ENCODE data around the gene KCNC3. TPM values are rescaled to one million over a fixed set of nuclear protein-coding genes. Genes with fewer than 3 reads are reported as not detected.
A peak's percentile ranks its signal among the peaks of the same experiment; 100 is the strongest.

KCNC3 gene
- total and polyA plus RNA-seq, 12 donors, result 0.17 to 7.3 (median 1.4) TPM

GRCh38 chr19:50318438-50318837 is 10.7 kb downstream of the KCNC3 start:
- H3K27ac ChIP-seq, result no peak overlapping the region
- H3K27me3 ChIP-seq, result peaks cover 13% of the 10 kb centered on the region
- H3K36me3 ChIP-seq (replicated peaks in 1 of 2), result no peaks in the 10 kb centered on the region
- no peak overlapping the region for H3K4me3 ChIP-seq
- TF ChIP-seq CTCF (IDR thresholded peaks at IDR 0.05) (no peak), POLR2A (IDR thresholded peaks at IDR 0.05) (no peak)
- intact Hi-C loops (cut with DNase I), result no loop called here
- DNase-seq, result no peak
- no peaks in the 10 kb centered on the region for H3K4me1 ChIP-seq (replicated peaks in 1 of 2)
- WGBS, 4 donors, result 76 to 86% (median 83%) methylated on average over 8 of the region's 8 CpGs
- no peaks in the 10 kb centered on the region for H3K9me3 ChIP-seq (replicated peaks in 1 of 3)

- 53 to 75% (median 66%) methylated on average over 4 of the region's 4 CpGs for WGBS, 4 donors
- H3K9me3 ChIP-seq (replicated peaks in 1 of 3), result no peaks in the 10 kb centered on the region
- no peak for TF ChIP-seq POLR2A (IDR thresholded peaks at IDR 0.05)
- TF ChIP-seq CTCF (IDR thresholded peaks at IDR 0.05), result no peak
- peaks cover 26% of the 10 kb centered on the region for H3K27me3 ChIP-seq
- no peak overlapping the region for H3K4me3 ChIP-seq
- H3K4me1 ChIP-seq (replicated peaks in 1 of 2), result no peaks in the 10 kb centered on the region
- intact Hi-C loops (cut with DNase I), result no loop called here
- peak in 1 of 7 donors; percentile 9 for DNase-seq
- no peaks in the 10 kb centered on the region for H3K36me3 ChIP-seq (replicated peaks in 1 of 2)
- no peak overlapping the region for H3K27ac ChIP-seq
These were observed 12.1 kb downstream of the KCNC3 start for GRCh38 chr19:50317115-50317514.

- Histone ChIP-seq H3K4me1 (replicated peaks in 1 of 2) (no peaks in the 10 kb centered on the region), H3K27ac (no peak overlapping the region), H3K4me3 (no peak overlapping the region), H3K36me3 (replicated peaks in 1 of 2) (no peaks in the 10 kb centered on the region), H3K27me3 (peaks cover 26% of the 10 kb centered on the region), H3K9me3 (replicated peaks in 1 of 3) (no peaks in the 10 kb centered on the region)
- peak in 1 of 7 donors; percentile 12 for DNase-seq
- TF ChIP-seq CTCF (IDR thresholded peaks at IDR 0.05) (no peak), POLR2A (IDR thresholded peaks at IDR 0.05) (no peak)
- intact Hi-C loops (cut with DNase I), result no loop called here
- WGBS, 4 donors, result 0 to 3% (median 1%) methylated on average over 7 to 18 of the region's 18 CpGs
These were observed 13.3 kb downstream of the KCNC3 start for GRCh38 chr19:50315773-50316448.

- Histone ChIP-seq H3K27ac (no peak overlapping the region), H3K9me3 (replicated peaks in 1 of 3) (no peaks in the 10 kb centered on the region), H3K36me3 (replicated peaks in 1 of 2) (no peaks in the 10 kb centered on the region), H3K4me1 (replicated peaks in 1 of 2) (no peaks in the 10 kb centered on the region), H3K27me3 (peaks cover 26% of the 10 kb centered on the region), H3K4me3 (no peak overlapping the region)
- TF ChIP-seq CTCF (IDR thresholded peaks at IDR 0.05) (no peak), POLR2A (IDR thresholded peaks at IDR 0.05) (no peak)
- intact Hi-C loops (cut with DNase I), result no loop called here
- DNase-seq, result peak in 1 of 7 donors; percentile 12
- WGBS, 4 donors, result 1 to 3% (median 2%) methylated on average over 22 to 40 of the region's 40 CpGs
These were observed 14.2 kb downstream of the KCNC3 start for GRCh38 chr19:50314724-50315708.

All from adrenal gland (tissue), 12 donors.